Activated CD4-positive, CD25-positive, alpha-beta regulatory T cell treated with anti-CD3 and anti-CD28 coated beads, Interleukin-2, amount 50 U/mL, for 24 hours (primary cell): ENCODE measurements around the gene HPCAL1.

Source experiments
- ATAC-seq, 2 donors: fragments of 150-1000 bp; cut with Tn5 transposase; one replicate each; pipeline ENCODE4 v1.10.0; 2021; ENCODE audit warnings: mild to moderate bottlenecking in 1 of 2, moderate library complexity in 1 of 2

HPCAL1 gene

GRCh38 chr2:10304458-10305253 is 2.0 kb downstream of the HPCAL1 start:
- no peak for ATAC-seq

- ATAC-seq: peak in 1 of 2 donors; percentile 36
Observed at GRCh38 chr2:10305254-10305635, 2.5 kb downstream of the HPCAL1 start.

- peak in 1 of 2 donors; percentile 9 for ATAC-seq
Observed at GRCh38 chr2:10305715-10306114, 3.0 kb downstream of the HPCAL1 start.

GRCh38 chr2:10306901-10307463 is 4.3 kb downstream of the HPCAL1 start:
- ATAC-seq: no peak

GRCh38 chr2:10307561-10308156 is 5.0 kb downstream of the HPCAL1 start:
- no peak for ATAC-seq

- no peak for ATAC-seq
Observed at GRCh38 chr2:10308866-10309265, 6.2 kb downstream of the HPCAL1 start.

- ATAC-seq: no peak
Observed at GRCh38 chr2:10309286-10309685, 6.6 kb downstream of the HPCAL1 start.

- ATAC-seq: no peak
Observed at GRCh38 chr2:10310309-10310888, 7.7 kb downstream of the HPCAL1 start.

- ATAC-seq: no peak
Observed at GRCh38 chr2:10311736-10312135, 9.0 kb downstream of the HPCAL1 start.

- no peak for ATAC-seq
Observed at GRCh38 chr2:10312437-10312957, 9.8 kb downstream of the HPCAL1 start.

GRCh38 chr2:10316336-10316735 is 13.6 kb downstream of the HPCAL1 start:
- no peak for ATAC-seq

- ATAC-seq: no peak
Observed at GRCh38 chr2:10316860-10317259, 14.2 kb downstream of the HPCAL1 start.

- ATAC-seq: no peak
Observed at GRCh38 chr2:10317646-10318045, 14.9 kb downstream of the HPCAL1 start.

GRCh38 chr2:10318345-10318744 is 15.6 kb downstream of the HPCAL1 start:
- no peak for ATAC-seq

- ATAC-seq: no peak
Observed at GRCh38 chr2:10319892-10320574, 17.3 kb downstream of the HPCAL1 start.

- ATAC-seq: no peak
Observed at GRCh38 chr2:10320575-10320931, 17.8 kb downstream of the HPCAL1 start.

GRCh38 chr2:10320933-10321332 is 18.2 kb downstream of the HPCAL1 start:
- no peak for ATAC-seq

GRCh38 chr2:10321622-10322021 is 18.9 kb downstream of the HPCAL1 start:
- ATAC-seq: no peak

GRCh38 chr2:10322481-10322880 is 19.8 kb downstream of the HPCAL1 start:
- ATAC-seq: no peak

- ATAC-seq: no peak
Observed at GRCh38 chr2:10322973-10323372, 20.3 kb downstream of the HPCAL1 start.

GRCh38 chr2:10323535-10323934 is 20.8 kb downstream of the HPCAL1 start:
- ATAC-seq: no peak

GRCh38 chr2:10324095-10324832 is 21.6 kb downstream of the HPCAL1 start:
- ATAC-seq: no peak
